Erythroblast (primary cell): ENCODE results near the gene SGCE.

Experiments
- GATA1 ChIP-seq: IDR thresholded peaks from 2 replicates; pipeline ENCODE4 v1.6.1; 2011; ENCODE audit warnings: low read depth, mild to moderate bottlenecking, control low read depth, low read length, moderate library complexity
- POLR2A ChIP-seq: IDR thresholded peaks from 2 replicates; pipeline ENCODE4 v1.6.1; 2011; ENCODE audit warnings: mild to moderate bottlenecking, low read length

GRCh38 chr7:94656925-94657731 lies 1.2 kb upstream of the SGCE start:
- TF ChIP-seq POLR2A, result no peak
- no peak for TF ChIP-seq GATA1
